Fibroblast of villous mesenchyme (primary cell): ENCODE measurements around the gene PSMC4. TPM values are rescaled to one million over a fixed set of nuclear protein-coding genes. Genes with fewer than 3 reads are reported as not detected.

Source experiments
- DNase-seq: peaks from one replicate; pipeline ENCODE4 v3.0.0-alpha.2; 2010; ENCODE audit warnings: low read depth
- H3K4me3 ChIP-seq: 2 replicates; pipeline ENCODE4 v1.5.1; 2011; ENCODE audit warnings: low read depth, mild to moderate bottlenecking, low read length
- total RNA-seq: library from RNA; depleted of rRNA; stranded (reverse); fragments of >200 nt; gene quantifications from 2 replicates; pipeline ENCODE4 v1.2.3, GENCODE V29; 2012
- TF ChIP-seq, protein P1 (sequence below): IDR thresholded peaks from 2 replicates; pipeline ENCODE4 v1.5.1; 2012; ENCODE audit warnings: low read depth, mild to moderate bottlenecking, low read length; ENCODE audit not compliant: insufficient read depth

The PSMC4 gene
- 106 and 116 TPM in 2 replicates for total RNA-seq

DNA sequence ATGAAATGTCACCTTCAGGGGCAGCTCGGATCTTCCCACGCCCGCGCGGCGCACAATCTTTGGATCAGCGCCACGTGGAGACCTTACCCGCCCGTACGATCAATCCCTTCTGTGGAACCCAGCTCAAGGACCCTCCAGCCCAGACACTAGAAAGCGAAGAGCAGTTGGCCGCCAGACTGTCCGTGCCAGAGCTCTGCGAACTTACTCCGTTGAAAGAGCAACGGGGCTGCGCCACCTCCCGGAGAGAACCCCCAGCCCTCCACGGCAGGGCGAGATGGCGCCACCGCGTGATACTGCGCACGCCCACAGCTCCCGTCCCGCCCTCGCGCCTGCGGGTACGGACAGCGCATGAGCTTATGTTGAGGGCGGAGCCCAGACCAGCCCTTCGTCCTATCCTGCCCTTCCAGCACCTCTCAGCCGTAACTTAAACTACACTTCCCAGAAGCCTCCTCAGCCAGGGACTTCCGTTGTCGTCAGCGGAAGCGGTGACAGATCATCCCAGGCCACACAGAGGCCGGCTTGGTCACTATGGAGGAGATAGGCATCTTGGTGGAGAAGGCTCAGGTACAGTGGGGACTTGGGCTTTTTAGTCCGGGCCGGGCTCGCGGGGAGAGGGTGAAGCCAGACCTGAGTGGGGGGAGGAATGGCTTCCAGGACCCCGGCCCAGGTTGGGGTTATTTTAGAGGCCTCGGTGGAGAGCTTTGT, at the start of gene PSMC4:
Gene PSMC4 (plus strand): TSS at position 491 of the 705 bp plus-strand sequence. CDS start 38 bp downstream, at position 529.
- peak; percentile 99 for DNase-seq
- TF ChIP-seq, protein P1, sequence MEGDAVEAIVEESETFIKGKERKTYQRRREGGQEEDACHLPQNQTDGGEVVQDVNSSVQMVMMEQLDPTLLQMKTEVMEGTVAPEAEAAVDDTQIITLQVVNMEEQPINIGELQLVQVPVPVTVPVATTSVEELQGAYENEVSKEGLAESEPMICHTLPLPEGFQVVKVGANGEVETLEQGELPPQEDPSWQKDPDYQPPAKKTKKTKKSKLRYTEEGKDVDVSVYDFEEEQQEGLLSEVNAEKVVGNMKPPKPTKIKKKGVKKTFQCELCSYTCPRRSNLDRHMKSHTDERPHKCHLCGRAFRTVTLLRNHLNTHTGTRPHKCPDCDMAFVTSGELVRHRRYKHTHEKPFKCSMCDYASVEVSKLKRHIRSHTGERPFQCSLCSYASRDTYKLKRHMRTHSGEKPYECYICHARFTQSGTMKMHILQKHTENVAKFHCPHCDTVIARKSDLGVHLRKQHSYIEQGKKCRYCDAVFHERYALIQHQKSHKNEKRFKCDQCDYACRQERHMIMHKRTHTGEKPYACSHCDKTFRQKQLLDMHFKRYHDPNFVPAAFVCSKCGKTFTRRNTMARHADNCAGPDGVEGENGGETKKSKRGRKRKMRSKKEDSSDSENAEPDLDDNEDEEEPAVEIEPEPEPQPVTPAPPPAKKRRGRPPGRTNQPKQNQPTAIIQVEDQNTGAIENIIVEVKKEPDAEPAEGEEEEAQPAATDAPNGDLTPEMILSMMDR: peak; percentile 68
- H3K4me3 ChIP-seq: peak within 1 kb of the TSS; percentile 72

DNA sequence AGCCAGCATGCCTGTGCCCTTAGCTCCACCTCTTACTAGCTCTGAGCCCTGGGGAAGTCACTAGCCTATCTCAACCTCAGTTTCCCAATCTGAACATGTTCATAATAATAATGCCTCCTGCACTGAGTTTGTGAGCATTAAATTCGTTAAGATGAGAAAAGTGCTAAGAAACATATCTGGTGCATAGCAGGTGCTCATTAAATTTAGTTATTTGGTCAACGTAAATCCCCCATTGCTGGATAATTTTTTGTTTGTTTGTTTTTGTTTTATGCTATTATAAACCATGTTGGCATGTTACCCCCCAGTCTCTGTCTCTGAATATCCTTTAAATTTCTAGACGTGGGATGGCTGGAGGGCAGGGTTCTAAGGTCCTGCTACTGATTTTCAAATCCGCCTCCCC, 47.1 kb upstream of the PSMC4 start:
- no peak for DNase-seq
- H3K4me3 ChIP-seq: no peak overlapping the region
- TF ChIP-seq, protein P1: no peak

DNA sequence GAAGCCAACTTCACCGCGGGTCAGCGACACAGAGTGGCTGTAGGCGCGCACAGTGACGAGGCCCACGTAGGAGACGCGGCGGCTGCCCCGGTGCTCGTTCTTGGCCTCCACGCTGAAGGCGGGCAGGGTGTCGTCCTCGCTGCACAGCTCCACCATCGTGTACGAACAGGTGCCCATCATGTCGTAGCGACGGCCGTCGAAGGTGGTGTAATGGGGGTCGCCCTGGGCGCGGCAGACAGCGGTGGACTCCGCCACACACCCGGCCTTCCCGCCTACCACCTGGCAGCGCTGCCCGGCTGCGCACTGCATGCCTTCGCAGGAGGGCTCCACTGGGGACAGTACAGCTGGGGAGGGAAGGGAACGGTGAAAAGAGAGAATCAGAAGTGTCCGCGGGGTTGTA, 46.6 kb upstream of the PSMC4 start:
- no peak overlapping the region for H3K4me3 ChIP-seq
- TF ChIP-seq, protein P1: no peak
- no peak for DNase-seq

DNA sequence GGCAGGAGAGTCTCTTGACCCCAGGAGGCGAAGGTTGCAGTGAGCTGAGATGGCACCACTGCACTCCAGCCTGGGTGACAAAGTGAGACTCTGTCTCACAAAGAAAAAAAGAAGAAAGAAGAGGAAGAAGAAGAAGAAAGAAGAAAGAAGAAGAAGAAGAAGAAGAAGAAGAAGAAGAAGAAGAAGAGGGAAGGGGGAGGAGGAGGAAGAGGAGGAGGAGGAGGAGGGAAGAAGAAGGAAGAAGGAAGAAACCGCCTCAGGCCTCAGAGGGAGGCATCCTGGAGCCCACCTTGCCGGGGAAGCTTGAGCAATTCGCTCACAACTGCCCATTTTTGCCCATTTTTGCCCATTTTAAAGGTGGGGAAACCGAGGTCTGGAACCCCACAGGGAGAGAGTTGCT, 46.0 kb upstream of the PSMC4 start:
- H3K4me3 ChIP-seq: no peak overlapping the region
- DNase-seq: no peak
- TF ChIP-seq, protein P1: no peak

DNA sequence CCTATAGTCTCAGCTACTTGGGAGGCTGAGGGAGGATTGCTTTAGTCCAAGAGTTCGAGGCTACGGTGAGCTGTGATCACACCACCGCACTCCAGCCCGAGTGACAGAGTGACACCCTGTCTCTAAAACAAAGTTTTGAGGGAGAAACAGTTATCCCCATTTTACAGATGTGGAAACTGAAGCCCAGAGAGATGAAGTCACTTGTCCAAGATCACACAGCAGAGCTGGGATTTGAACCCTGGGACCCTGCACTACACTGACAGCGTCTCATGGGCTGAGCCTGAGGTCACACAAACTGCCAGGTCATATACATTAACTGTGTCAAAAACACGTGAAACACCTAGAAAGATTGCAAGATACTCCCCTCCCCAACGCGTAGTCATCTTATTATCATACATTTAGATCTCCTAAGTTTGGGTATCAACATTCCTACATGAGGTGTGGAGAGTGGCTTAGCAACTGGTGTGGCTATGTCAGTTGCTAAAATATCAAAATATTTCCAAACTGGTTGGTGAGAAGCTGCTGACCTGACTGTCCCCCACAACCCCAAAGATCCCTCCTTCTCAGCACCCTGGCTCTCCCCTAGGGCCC, 44.7 kb upstream of the PSMC4 start:
- DNase-seq: no peak
- TF ChIP-seq, protein P1: no peak
- H3K4me3 ChIP-seq: no peak overlapping the region

DNA sequence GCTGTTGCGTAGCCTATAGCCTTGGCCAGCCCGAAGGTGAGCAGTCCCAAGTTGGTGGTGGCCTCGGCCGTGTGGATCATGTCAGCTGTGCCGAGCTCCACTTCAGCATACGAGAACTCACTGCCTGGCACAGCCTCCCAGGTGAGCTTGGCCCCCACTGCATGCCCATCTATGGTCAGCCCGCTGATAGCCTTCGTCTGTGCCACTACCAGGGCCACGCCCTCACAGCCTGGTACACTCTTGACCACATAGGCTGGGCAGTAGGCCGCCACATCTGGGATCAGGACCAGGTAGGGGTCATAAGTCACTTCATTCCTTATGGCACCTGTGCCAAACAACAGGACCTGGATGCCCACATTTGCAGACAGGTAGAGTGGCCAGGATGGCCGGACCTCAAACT, 43.9 kb upstream of the PSMC4 start:
- TF ChIP-seq, protein P1: no peak

More for the DNA sequence above, 43.9 kb upstream of the PSMC4 start:
- DNase-seq: no peak
- H3K4me3 ChIP-seq: no peak overlapping the region
